K562 (cell line): Measurements from ENCODE around the gene DNAJA1. TPM values are rescaled to one million over a fixed set of nuclear protein-coding genes. Genes with fewer than 3 reads are reported as not detected.
A peak's percentile ranks its signal among the peaks of the same experiment; 100 is the strongest.

Experiments used
- ATAC-seq: fragments of 200-7000 bp; cut with Tn5 transposase; 3 replicates; pipeline ENCODE4 v1.9.1; 2020; ENCODE audit warnings: moderate library complexity
- BruUV-seq: library from RNA; stranded (reverse); fragments of 400-500 nt; replicated peaks from 2 replicates; lab custom pipeline; 2021; lab: Mats Ljungman, UMichigan
- CTCF ChIA-PET: fragments of 300-600 bp; formaldehyde crosslinking; extraction: SDS; loops from one replicate; lab custom pipeline; 2021; ENCODE audit warnings: low intra/inter-chr PET ratio; lab: Yijun Ruan, JAX
- POLR2A ChIA-PET: fragments of 300-600, 350-650 bp; sonication (Branson Sonifier 250); formaldehyde crosslinking; extraction: SDS; loops from one replicate; lab custom pipeline; 2021; ENCODE audit warnings: antibody characterized with exemption, inconsistent platforms; lab: Yijun Ruan, JAX
- DNase-seq, 4 experiments: peaks; one replicate each; pipeline versions ENCODE4 v3.0.0 to v3.0.0-alpha.2; 2011 to 2018; ENCODE audit warnings: low spot score in 3 of 4, mixed read lengths in 3 of 4; ENCODE audit errors: extremely low read depth in 1 of 4
- FAIRE-seq: peaks from 2 replicates; lab custom pipeline; 2011; peaks lifted over from hg19 to GRCh38; lab: Jason Lieb, UNC
- H2AFZ ChIP-seq: 2 replicates; pipeline ENCODE4 v1.6.0; 2011; ENCODE audit warnings: low read depth, low read length, control low read depth, inconsistent platforms
- H3K27ac ChIP-seq: fragments of 200-600 bp; 3 replicates; pipeline ENCODE4 v1.8.0; 2011; ENCODE audit warnings: low read depth, mild to moderate bottlenecking, control low read depth, inconsistent platforms, low read length, moderate library complexity, mixed read lengths; ENCODE audit errors: extremely low read depth
- H3K27me3 ChIP-seq, 2 experiments: fragments of 300-600 bp in 1 of 2; 2 replicates in 1 of 2; 3 replicates in 1 of 2; pipeline versions ENCODE4 v1.6.0 to v1.8.0; 2011; ENCODE audit warnings: inconsistent platforms in 2 of 2, low read length in 2 of 2, mild to moderate bottlenecking in 1 of 2, mixed read lengths in 1 of 2, moderate library complexity in 1 of 2; ENCODE audit not compliant: control insufficient read depth in 2 of 2, insufficient read depth in 2 of 2
- H3K36me3 ChIP-seq: fragments of 300-600 bp; 3 replicates; pipeline ENCODE4 v1.8.0; 2011; ENCODE audit warnings: mild to moderate bottlenecking, low read length, inconsistent platforms; ENCODE audit not compliant: control insufficient read depth, insufficient read depth
- H3K4me1 ChIP-seq, 2 experiments: fragments of 200-600 bp in 1 of 2; replicated peaks in 1 of 2; 2 replicates in 1 of 2; 3 replicates in 1 of 2; pipeline versions ENCODE4 v1.5.1 to v1.8.0; 2011; ENCODE audit warnings: inconsistent platforms in 2 of 2, low read length in 2 of 2, mild to moderate bottlenecking in 1 of 2, mixed read lengths in 1 of 2, moderate library complexity in 1 of 2; ENCODE audit not compliant: control insufficient read depth in 2 of 2, insufficient read depth in 2 of 2
- H3K4me2 ChIP-seq: 2 replicates; pipeline ENCODE4 v1.6.1; 2011; ENCODE audit warnings: low read length, control low read depth, inconsistent platforms, mixed read lengths; ENCODE audit not compliant: insufficient read depth
- H3K4me3 ChIP-seq: fragments of 200-600 bp; sonication (generic), shearing (Covaris generic); 2 replicates; pipeline ENCODE4 v1.5.1; 2016; ENCODE audit warnings: control low read depth, inconsistent platforms
- H3K79me2 ChIP-seq: fragments of 200-600 bp; 3 replicates; pipeline ENCODE4 v1.8.0; 2011; ENCODE audit warnings: low read length, inconsistent platforms; ENCODE audit not compliant: control insufficient read depth, insufficient read depth
- H3K9ac ChIP-seq, 2 experiments: 2 replicates each; pipeline versions ENCODE4 v1.6.0 to v1.6.1; 2011; ENCODE audit warnings: low read depth in 2 of 2, low read length in 2 of 2, control low read depth in 1 of 2, inconsistent platforms in 1 of 2, mild to moderate bottlenecking in 1 of 2, mixed read lengths in 1 of 2; ENCODE audit not compliant: insufficient read depth in 1 of 2
- H3K9me1 ChIP-seq: one replicate; pipeline ENCODE4 v1.6.0; 2011; ENCODE audit warnings: inconsistent platforms, mild to moderate bottlenecking, low read length, moderate library complexity; ENCODE audit not compliant: control insufficient read depth, insufficient read depth
- H3K9me3 ChIP-seq: replicated peaks from 2 replicates; pipeline ENCODE4 v1.5.1; 2011; ENCODE audit warnings: low read depth, low read length, inconsistent platforms; ENCODE audit not compliant: control insufficient read depth, insufficient read depth
- H4K20me1 ChIP-seq: replicated peaks from 2 replicates; pipeline ENCODE4 v1.6.1; 2011; ENCODE audit warnings: low read length, inconsistent platforms, mixed read lengths; ENCODE audit not compliant: control insufficient read depth, insufficient read depth
- DEAF1 ChIP-seq: fragments of 450-650 bp; formaldehyde crosslinking; IDR thresholded peaks from 2 replicates; pipeline ENCODE4 v1.4.0; 2020; ENCODE audit warnings: mild to moderate bottlenecking, moderate library complexity
- FOXP1 ChIP-seq: sonication (generic); formaldehyde crosslinking; IDR thresholded peaks from 2 replicates; pipeline ENCODE4 v1.8.0; 2022; ENCODE audit warnings: mild to moderate bottlenecking, missing genetic modification reagents
- HNRNPL ChIP-seq: fragments of 200-400 bp; formaldehyde crosslinking; IDR thresholded peaks from 2 replicates; pipeline ENCODE4 v1.6.1; 2017; ENCODE audit warnings: low read depth, mild to moderate bottlenecking, low read length
- IRF9 ChIP-seq: fragments of 450-650 bp; IDR thresholded peaks from 2 replicates; pipeline ENCODE4 v1.6.1; 2016; ENCODE audit warnings: missing biosample characterization, missing genetic modification characterization
- RBM22 ChIP-seq: fragments of 200-400 bp; formaldehyde crosslinking; IDR thresholded peaks from 2 replicates; pipeline ENCODE4 v1.6.1; 2018; ENCODE audit warnings: low read length, low read depth; ENCODE audit not compliant: poor library complexity, severe bottlenecking
- RERE ChIP-seq: sonication (generic); formaldehyde crosslinking; IDR thresholded peaks from 2 replicates; pipeline ENCODE4 v1.8.0; 2023; ENCODE audit warnings: missing genetic modification reagents, mild to moderate bottlenecking, borderline replicate concordance
- SRSF1 ChIP-seq: fragments of 200-400 bp; formaldehyde crosslinking; IDR thresholded peaks from 2 replicates; pipeline ENCODE4 v1.6.1; 2017; ENCODE audit warnings: mild to moderate bottlenecking, low read depth, low read length, moderate library complexity
- SRSF3 ChIP-seq: fragments of 200-400 bp; formaldehyde crosslinking; IDR thresholded peaks from 2 replicates; pipeline ENCODE4 v1.6.1; 2016; ENCODE audit warnings: mild to moderate bottlenecking, low read length, moderate library complexity; ENCODE audit not compliant: insufficient read depth
- TCFL5 ChIP-seq: fragments of 250-450 bp; sonication (Bioruptor Pico); conservative IDR thresholded peaks from 2 replicates; pipeline ENCODE4 v1.6.1; 2021; ENCODE audit warnings: mild to moderate bottlenecking, moderate library complexity, matching md5 sums
- ZNF717 ChIP-seq: fragments of 250-450 bp; sonication (Bioruptor Pico); IDR thresholded peaks from 2 replicates; pipeline ENCODE4 v1.5.0; 2021
- WGBS: fragments of 100-300 bp; shearing (Covaris generic); methylation state at CpG from one replicate; pipeline ENCODE4 v1.1.6; 2016; ENCODE audit warnings: low coverage, mixed read lengths; ENCODE audit not compliant: insufficient coverage; ENCODE audit errors: missing lambda C conversion rate; 5-methylcytosine and 5-hydroxymethylcytosine counted together
- in situ Hi-C: fragments of 300-500 bp; cut with MboI; formaldehyde crosslinking; loops from 4 replicates; pipeline ENCODE4 v1.15.0; 2018; ENCODE audit warnings: inconsistent platforms, mixed read lengths
- intact Hi-C: fragments of 100-400 bp; cut with micrococcal nuclease; formaldehyde crosslinking; loops from 2 replicates; pipeline ENCODE4 v1.14.2; 2022
- polyA plus RNA-seq, 8 experiments: library from polyadenylated mRNA; depleted of rRNA in 4 of 8; stranded (reverse) in 5 of 8; unstranded in 3 of 8; fragments of >200 nt; fragmentation: Nextera tagmentation in 2 of 8; fragmentation: Illumina TruSeq in 1 of 8; extraction: Ambion mirVana in 2 of 8; extraction: Trizol in 1 of 8; gene quantifications; 2 replicates each; pipeline versions ENCODE4 v1.2.1 to v1.2.3, GENCODE V29; 2011 to 2014; ENCODE audit warnings: inconsistent platforms in 1 of 8, missing spikeins in 1 of 8
- total RNA-seq, 7 experiments: library from RNA; depleted of rRNA in 6 of 7; stranded (reverse); fragments of >200 nt in 6 of 7; fragmentation: Illumina TruSeq in 2 of 7; extraction: Trizol in 2 of 7; gene quantifications; 2 replicates each; pipeline versions ENCODE4 v1.2.1 to v1.2.3, GENCODE V29; 2011 to 2021; ENCODE audit warnings: low replicate concordance in 1 of 7

The DNAJA1 gene
- total and polyA plus RNA-seq, 9 of the 15 experiments (the other 6 are each of a cell fraction or from before 2014, with no cell fraction given): 109 to 359 (median 175) TPM

GRCh38 chr9:33041432-33042188, 16.5 kb downstream of the DNAJA1 start:
- no peak for FAIRE-seq
- H4K20me1 ChIP-seq: no peaks in the 10 kb centered on the region
- H3K4me3 ChIP-seq: no peak overlapping the region
- no peak overlapping the region for H2AFZ ChIP-seq
- intact Hi-C loops: no loop called here
- H3K4me2 ChIP-seq: no peak overlapping the region
- no peaks in the 10 kb centered on the region for H3K9me1 ChIP-seq
- POLR2A ChIA-PET: interaction anchor here (1.0 to 1.3 kb wide), 3 partner anchors 11 to 13 kb away, joined by 3 to 5 read pairs (median 3); no protein-coding TSS in a partner anchor
- no TSS peak for BruUV-seq
- H3K36me3 ChIP-seq: peaks cover 53% of the 10 kb centered on the region; the same call in 2 of the 3 replicates
- in situ Hi-C loops: no loop called here
- no peak overlapping the region for H3K27ac ChIP-seq
- ATAC-seq: peak; percentile 25
- H3K27me3 ChIP-seq: no peaks in the 10 kb centered on the region
- no peaks in the 10 kb centered on the region for H3K9me3 ChIP-seq
- CTCF ChIA-PET: no interaction called here
- DNase-seq: no peak
- WGBS: 72% methylated on average over 5 of the region's 10 CpGs
- no peak overlapping the region for H3K9ac ChIP-seq
- H3K4me1 ChIP-seq: no peaks in the 10 kb centered on the region
- H3K79me2 ChIP-seq: no peaks in the 10 kb centered on the region
- TF ChIP-seq ZNF717 (CRISPR knock-in tag) (no peak), DEAF1 (CRISPR knock-in tag) (no peak), RBM22 (no peak), TCFL5 (CRISPR knock-in tag) (no peak), FOXP1 (CRISPR knock-in tag) (no peak), RERE (CRISPR knock-in tag) (no peak), IRF9 (tag) (peak; percentile 83), HNRNPL (no peak), SRSF3 (no peak), SRSF1 (no peak)
